ENCODE results near the gene SNORC.

SNORC gene

DNA sequence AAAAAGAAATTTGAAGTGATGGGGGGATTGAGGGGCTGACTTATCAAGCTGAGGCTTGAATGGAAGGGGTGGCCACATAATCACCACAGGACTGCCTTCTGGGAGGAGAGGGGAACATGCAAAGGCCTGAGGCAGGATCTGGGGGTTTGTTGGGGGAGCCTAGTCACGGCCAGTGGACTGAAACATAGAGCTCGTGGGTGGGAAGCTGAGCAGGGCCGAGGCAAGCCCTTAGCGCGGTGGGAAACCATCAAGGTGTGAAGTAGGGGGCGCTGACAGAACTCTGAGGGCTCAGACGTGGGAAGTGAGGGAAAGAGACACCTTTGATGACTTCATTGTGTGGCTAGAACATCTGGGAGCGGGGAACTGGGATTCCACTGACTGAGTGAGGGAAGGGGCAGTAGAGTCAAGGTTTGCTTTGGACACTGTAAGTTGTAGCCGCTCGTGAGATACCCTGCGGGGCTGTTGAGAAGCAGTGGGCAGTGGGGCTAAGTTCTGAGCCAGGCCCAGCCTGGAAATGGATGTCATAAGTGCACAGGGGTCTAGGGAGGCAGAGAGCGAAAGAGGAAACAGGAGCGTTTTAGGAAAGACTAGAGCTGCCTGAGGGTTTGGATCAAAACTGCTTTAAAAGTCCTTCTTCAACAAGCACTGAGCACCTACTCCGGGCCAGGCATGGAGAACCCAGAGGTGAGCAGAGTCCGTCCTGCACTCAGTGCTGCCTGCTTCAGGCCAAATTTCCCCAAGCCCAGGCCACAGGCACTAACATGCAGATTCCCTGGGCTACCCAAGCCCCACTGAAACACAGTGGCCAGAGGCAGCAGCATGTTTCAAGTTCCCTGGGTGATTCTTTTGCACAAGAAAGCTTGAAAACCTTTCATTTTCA lies 686 bp upstream of the SNORC start:
- no peak for FAIRE-seq

DNA sequence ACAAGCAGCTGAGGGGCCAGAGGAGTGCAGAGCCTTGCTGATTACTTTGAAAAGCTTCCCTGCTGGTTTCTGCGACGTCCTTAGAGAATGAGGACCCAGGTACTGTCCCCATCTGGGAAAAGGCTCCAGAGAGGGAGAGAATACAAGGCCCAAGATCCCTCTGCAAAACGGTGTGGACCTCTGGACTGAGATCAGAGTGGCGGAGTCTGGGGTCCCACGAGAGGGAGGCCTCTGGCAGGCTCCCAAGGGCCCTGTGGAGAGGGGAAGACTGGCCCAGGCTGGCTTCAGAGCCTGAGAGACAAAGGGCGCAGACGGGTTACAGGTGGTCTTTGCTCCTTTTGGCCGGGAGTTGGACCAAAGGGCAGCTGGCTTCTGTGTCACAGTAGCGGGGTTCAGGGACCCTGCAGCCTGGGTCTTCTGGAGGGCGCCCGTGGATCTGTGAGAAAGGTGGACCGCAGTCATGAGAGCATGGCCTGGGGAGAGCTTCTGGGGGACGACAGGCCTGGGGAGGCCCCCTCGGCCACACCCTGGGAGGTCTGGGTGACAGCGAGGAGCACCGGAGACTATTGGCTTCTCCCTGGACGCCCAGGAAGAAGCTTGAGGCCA lies 805 bp downstream of the SNORC start:
- no peak for FAIRE-seq

DNA sequence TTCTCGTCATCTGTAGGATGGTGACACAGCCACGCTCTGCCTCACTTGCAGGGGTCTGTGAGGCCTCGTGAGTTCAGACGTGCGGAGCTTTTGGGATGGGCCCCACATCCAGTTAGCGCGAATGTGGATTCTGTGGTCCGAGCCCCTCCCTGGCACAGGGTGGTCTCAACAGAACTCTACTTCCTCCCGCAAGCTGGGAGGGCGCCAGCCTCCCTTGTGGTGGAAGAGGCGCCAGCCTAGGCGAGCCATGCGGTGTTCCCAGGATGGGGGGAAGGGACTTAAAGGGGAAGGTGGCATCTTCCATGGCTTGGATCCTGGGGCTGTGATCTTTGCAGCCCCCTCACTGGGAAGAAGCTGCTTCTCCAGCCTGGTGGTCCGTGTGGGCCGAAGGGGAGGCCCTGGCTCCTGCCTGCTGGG lies 1.4 kb downstream of the SNORC start:
- FAIRE-seq: no peak

GRCh38 chr2:232871835-232872736 lies 2.0 kb downstream of the SNORC start:
- no peak for FAIRE-seq

- FAIRE-seq: no peak
These were observed 2.8 kb downstream of the SNORC start for GRCh38 chr2:232872826-232873225.

GRCh38 chr2:232873292-232873908 lies 3.3 kb downstream of the SNORC start:
- FAIRE-seq: no peak

- no peak for FAIRE-seq
These were observed 4.0 kb downstream of the SNORC start for GRCh38 chr2:232873909-232874641.

DNA sequence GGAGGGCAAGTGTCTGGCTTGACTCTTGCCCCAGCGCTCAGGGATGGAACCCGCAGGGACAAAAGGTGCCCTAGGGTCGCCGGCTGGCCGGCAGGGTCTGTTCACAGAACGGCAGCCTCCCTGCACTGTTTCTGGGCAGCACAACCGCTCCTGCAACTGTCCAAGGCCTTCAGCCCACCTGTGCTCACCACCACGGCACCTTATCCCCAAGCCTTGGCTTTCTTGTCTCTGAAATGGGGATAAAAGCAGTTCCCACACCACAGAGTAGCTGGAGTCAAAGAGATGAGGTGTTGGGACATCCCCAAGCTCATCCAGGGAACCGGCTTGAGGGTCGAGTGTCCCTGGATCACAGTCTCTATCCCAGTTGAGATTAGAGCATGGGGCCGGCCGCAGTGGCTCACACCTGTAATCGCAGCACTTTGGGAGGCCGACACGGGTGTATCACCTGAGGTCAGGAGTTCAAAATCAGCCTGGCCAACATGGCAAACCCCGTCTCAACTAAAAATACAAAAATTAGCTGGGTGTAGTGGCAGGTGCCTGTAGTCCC lies 4.7 kb downstream of the SNORC start:
- FAIRE-seq: no peak

GRCh38 chr2:232875256-232876121 lies 5.4 kb downstream of the SNORC start:
- no peak for FAIRE-seq

GRCh38 chr2:232876161-232876977 lies 6.3 kb downstream of the SNORC start:
- no peak for FAIRE-seq

- no peak for FAIRE-seq
These were observed 6.9 kb downstream of the SNORC start for GRCh38 chr2:232876978-232877441.

- FAIRE-seq: no peak
These were observed 8.0 kb downstream of the SNORC start for GRCh38 chr2:232877940-232878511.

GRCh38 chr2:232878855-232879617 lies 9.0 kb downstream of the SNORC start:
- no peak for FAIRE-seq

GRCh38 chr2:232879618-232880494 lies 9.8 kb downstream of the SNORC start:
- FAIRE-seq: no peak

DNA sequence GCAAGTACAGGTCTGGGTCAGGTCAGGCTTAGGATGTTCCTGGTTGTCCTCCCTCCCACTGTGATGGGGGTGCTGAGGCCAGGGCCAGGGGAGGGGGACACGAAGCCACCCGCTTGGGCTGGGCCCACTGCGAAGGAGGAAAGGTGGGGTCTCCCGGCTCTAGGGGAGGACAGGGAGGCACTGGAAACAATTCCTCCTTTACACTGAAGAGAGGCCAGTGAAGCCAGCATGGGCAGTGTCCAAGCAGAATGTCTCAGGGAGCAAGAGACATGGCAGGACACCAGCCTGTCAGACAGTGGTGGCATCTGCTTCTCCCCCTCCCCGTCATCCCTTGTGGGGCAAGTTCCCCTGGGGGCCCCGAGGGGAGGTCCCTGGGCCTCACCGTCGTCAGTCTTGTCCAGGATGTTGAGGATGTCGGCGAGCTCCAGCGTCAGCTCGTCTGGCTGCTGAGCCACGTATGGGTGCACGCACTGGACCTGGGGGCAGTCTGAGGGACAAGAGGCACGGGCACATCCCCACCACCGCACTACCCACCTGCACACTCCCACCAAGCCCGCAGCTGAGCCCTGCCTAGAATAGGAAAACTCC lies 10.8 kb downstream of the SNORC start:
- FAIRE-seq: no peak

GRCh38 chr2:232882085-232882484 lies 12.0 kb downstream of the SNORC start:
- FAIRE-seq: no peak

GRCh38 chr2:232882505-232883115 lies 12.5 kb downstream of the SNORC start:
- FAIRE-seq: no peak

Measured in TTC549 (cell line).